Thoracic aorta (tissue), 2 donors: Measurements from ENCODE around the gene RARRES1. TPM values are rescaled to one million over a fixed set of nuclear protein-coding genes. Genes with fewer than 3 reads are reported as not detected.

Experiments used
- ATAC-seq: fragments of 150-250 bp; one replicate; pipeline ENCODE4 v1.8.0; 2017; ENCODE audit warnings: low read depth; ENCODE audit not compliant: insufficient number of reproducible peaks, low FRiP score
- DNase-seq: peaks from one replicate; pipeline ENCODE4 v3.0.0-alpha.2; 2020; ENCODE audit warnings: low spot score
- H3K27ac ChIP-seq, 2 donors: fragments of 200-600 bp; sonication (generic); 1 replicate in 1 of 2; 2 replicates in 1 of 2; pipeline ENCODE4 v1.5.1; 2016; ENCODE audit warnings: mild to moderate bottlenecking in 2 of 2, moderate library complexity in 2 of 2
- H3K27me3 ChIP-seq: fragments of 200-600 bp; sonication (generic); replicated peaks from 2 replicates; pipeline ENCODE4 v1.6.0; 2016; ENCODE audit warnings: mild to moderate bottlenecking; ENCODE audit not compliant: insufficient read depth
- H3K36me3 ChIP-seq: fragments of 200-600 bp; sonication (generic); one replicate; pipeline ENCODE4 v1.5.1; 2016
- H3K4me1 ChIP-seq, 2 donors: fragments of 200-600 bp; sonication (generic); 1 replicate in 1 of 2; 2 replicates in 1 of 2; pipeline versions ENCODE4 v1.5.1 to v1.6.0; 2016; ENCODE audit warnings: low read depth in 2 of 2, mild to moderate bottlenecking in 1 of 2; ENCODE audit not compliant: control insufficient read depth in 1 of 2
- H3K4me3 ChIP-seq: fragments of 200-600 bp; sonication (generic); 2 replicates; pipeline ENCODE4 v1.5.1; 2016; ENCODE audit warnings: mild to moderate bottlenecking
- H3K9me3 ChIP-seq: fragments of 200-600 bp; sonication (generic); 2 replicates; pipeline ENCODE4 v1.5.1; 2016
- CTCF ChIP-seq: fragments of 200-600 bp; sonication (generic); IDR thresholded peaks from one replicate; pipeline ENCODE4 v1.5.1; 2019; ENCODE audit warnings: antibody characterized with exemption
- total RNA-seq, 2 donors: library from RNA; depleted of rRNA; stranded (reverse); fragments of >200 nt; gene quantifications; one replicate each; pipeline versions ENCODE4 v1.1.0 to v1.2.3, GENCODE V29; 2016

RARRES1 gene
- total RNA-seq, 2 donors from 2014 or later, result 9.3 to 63.8 TPM

GRCh38 chr3:158773845-158774830 lies 41.9 kb upstream of the RARRES1 start:
- no peaks in the 10 kb centered on the region for H3K9me3 ChIP-seq
- peaks cover 7 to 23% of the 10 kb centered on the region in 2 donors for H3K4me1 ChIP-seq
- H3K36me3 ChIP-seq, result no peaks in the 10 kb centered on the region
- H3K27ac ChIP-seq, result no peak overlapping the region
- no peak for TF ChIP-seq CTCF
- no peak for DNase-seq
- no peaks in the 10 kb centered on the region for H3K27me3 ChIP-seq
- H3K4me3 ChIP-seq, result no peak overlapping the region
- ATAC-seq, result no peak

GRCh38 chr3:158773166-158773565 lies 40.9 kb upstream of the RARRES1 start:
- Histone ChIP-seq H3K9me3 (no peaks in the 10 kb centered on the region), H3K4me1 (peaks cover 13 to 32% of the 10 kb centered on the region in 2 donors), H3K27ac (no peak overlapping the region), H3K36me3 (no peaks in the 10 kb centered on the region), H3K4me3 (no peak overlapping the region), H3K27me3 (no peaks in the 10 kb centered on the region)
- no peak for DNase-seq
- ATAC-seq, result no peak
- no peak for TF ChIP-seq CTCF

- H3K4me1 ChIP-seq, result peaks cover 17 to 40% of the 10 kb centered on the region in 2 donors
- H3K27me3 ChIP-seq, result no peaks in the 10 kb centered on the region
- TF ChIP-seq CTCF, result no peak
- H3K4me3 ChIP-seq, result no peak overlapping the region
- H3K9me3 ChIP-seq, result no peaks in the 10 kb centered on the region
- H3K27ac ChIP-seq, result no peak overlapping the region
- no peaks in the 10 kb centered on the region for H3K36me3 ChIP-seq
- ATAC-seq (no peak), DNase-seq (no peak)
Measured at GRCh38 chr3:158771982-158772381, 39.7 kb upstream of the RARRES1 start.

GRCh38 chr3:158771577-158771976 lies 39.3 kb upstream of the RARRES1 start:
- DNase-seq (no peak), ATAC-seq (no peak)
- no peak for TF ChIP-seq CTCF
- Histone ChIP-seq H3K27me3 (no peaks in the 10 kb centered on the region), H3K4me3 (no peak overlapping the region), H3K4me1 (peaks cover 16 to 40% of the 10 kb centered on the region in 2 donors), H3K27ac (no peak overlapping the region), H3K9me3 (no peaks in the 10 kb centered on the region), H3K36me3 (no peaks in the 10 kb centered on the region)

- no peaks in the 10 kb centered on the region for H3K27me3 ChIP-seq
- H3K4me1 ChIP-seq, result peaks cover 14 to 41% of the 10 kb centered on the region in 2 donors
- TF ChIP-seq CTCF, result no peak
- DNase-seq (no peak), ATAC-seq (no peak)
- no peak overlapping the region for H3K27ac ChIP-seq
- no peaks in the 10 kb centered on the region for H3K9me3 ChIP-seq
- H3K36me3 ChIP-seq, result no peaks in the 10 kb centered on the region
- H3K4me3 ChIP-seq, result no peak overlapping the region
Measured at GRCh38 chr3:158770741-158771350, 38.6 kb upstream of the RARRES1 start.
